Vagina (tissue), 2 donors: ENCODE data around the gene SMYD5.

Source experiments
- POLR2A ChIP-seq, 2 donors: fragments of 450-650 bp; IDR thresholded peaks; one replicate each; pipeline ENCODE4 v1.6.1; 2017; ENCODE audit warnings: antibody characterized with exemption in 2 of 2, mild to moderate bottlenecking in 2 of 2, moderate library complexity in 2 of 2
- POLR2AphosphoS5 ChIP-seq, 2 donors: sonication (generic); formaldehyde crosslinking; IDR thresholded peaks; one replicate each; pipeline ENCODE4 v1.9.0; 2017; ENCODE audit warnings: antibody characterized with exemption in 2 of 2, mild to moderate bottlenecking in 2 of 2, low read depth in 1 of 2; ENCODE audit not compliant: insufficient read depth in 1 of 2
- TF ChIP-seq, protein P1 (sequence below), 3 experiments: fragments of 450-650 bp in 2 of 3; fragments of 200-600 bp in 1 of 3; sonication (generic) in 1 of 3; IDR thresholded peaks; one replicate each; pipeline ENCODE4 v1.5.1; 2017 to 2019; ENCODE audit warnings: antibody characterized with exemption in 3 of 3, mild to moderate bottlenecking in 2 of 3, moderate library complexity in 2 of 3

- TF ChIP-seq, protein P1, sequence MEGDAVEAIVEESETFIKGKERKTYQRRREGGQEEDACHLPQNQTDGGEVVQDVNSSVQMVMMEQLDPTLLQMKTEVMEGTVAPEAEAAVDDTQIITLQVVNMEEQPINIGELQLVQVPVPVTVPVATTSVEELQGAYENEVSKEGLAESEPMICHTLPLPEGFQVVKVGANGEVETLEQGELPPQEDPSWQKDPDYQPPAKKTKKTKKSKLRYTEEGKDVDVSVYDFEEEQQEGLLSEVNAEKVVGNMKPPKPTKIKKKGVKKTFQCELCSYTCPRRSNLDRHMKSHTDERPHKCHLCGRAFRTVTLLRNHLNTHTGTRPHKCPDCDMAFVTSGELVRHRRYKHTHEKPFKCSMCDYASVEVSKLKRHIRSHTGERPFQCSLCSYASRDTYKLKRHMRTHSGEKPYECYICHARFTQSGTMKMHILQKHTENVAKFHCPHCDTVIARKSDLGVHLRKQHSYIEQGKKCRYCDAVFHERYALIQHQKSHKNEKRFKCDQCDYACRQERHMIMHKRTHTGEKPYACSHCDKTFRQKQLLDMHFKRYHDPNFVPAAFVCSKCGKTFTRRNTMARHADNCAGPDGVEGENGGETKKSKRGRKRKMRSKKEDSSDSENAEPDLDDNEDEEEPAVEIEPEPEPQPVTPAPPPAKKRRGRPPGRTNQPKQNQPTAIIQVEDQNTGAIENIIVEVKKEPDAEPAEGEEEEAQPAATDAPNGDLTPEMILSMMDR (IDR thresholded peaks at IDR 0.05) = no peak
- TF ChIP-seq POLR2A (IDR thresholded peaks at IDR 0.05) (no peak), POLR2AphosphoS5 (IDR thresholded peaks at IDR 0.05; ENCODE audit: insufficient read depth in 1 of 2, low read depth in 1 of 2) (no peak)
These were observed 30.0 kb downstream of the SMYD5 start for GRCh38 chr2:73243884-73244570.
